ENCODE measurements around the gene SYNJ2. TPM values are rescaled to one million over a fixed set of nuclear protein-coding genes. Genes with fewer than 3 reads are reported as not detected.

SYNJ2 gene
- polyA plus RNA-seq, 1 donor from 2014 or later: 0.12 TPM

DNA sequence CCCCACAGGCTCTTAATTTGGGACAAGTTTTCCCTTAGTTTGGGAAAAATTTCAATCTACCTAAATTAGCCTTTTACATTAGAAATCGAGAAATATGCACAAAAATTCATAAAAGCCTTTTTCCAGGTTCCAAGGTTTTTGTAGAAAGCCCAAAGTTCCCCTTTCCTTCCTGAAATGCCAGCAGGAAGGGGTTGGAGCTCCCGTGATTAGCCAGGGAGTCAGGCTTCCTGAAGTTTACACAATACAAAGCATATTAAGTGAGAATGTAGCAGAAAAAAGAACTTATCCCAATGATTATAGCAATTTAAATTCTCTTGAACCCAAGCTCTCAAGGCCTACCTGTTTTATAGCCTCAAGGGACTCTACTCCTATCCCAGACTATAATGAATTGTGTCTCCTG is 39.1 kb downstream of the SYNJ2 start:
- Histone ChIP-seq H3K9me2 (ENCODE audit: insufficient read depth, low read length) (no peaks in the 10 kb centered on the region), H3F3A (ENCODE audit: insufficient read depth, low read length, poor library complexity, severe bottlenecking) (no peaks in the 10 kb centered on the region), H3K9me3 (ENCODE audit: low read length) (no peaks in the 10 kb centered on the region), H2AFZ (ENCODE audit: low read depth, low read length) (no peak overlapping the region), H3K27me3 (ENCODE audit: insufficient read depth, low read depth, low read length) (no peaks in the 10 kb centered on the region), H3K9ac (ENCODE audit: low read length) (no peak overlapping the region), H3K27ac (ENCODE audit: low read length) (no peak overlapping the region), H3K36me3 (ENCODE audit: insufficient read depth, low read length) (no peaks in the 10 kb centered on the region), H3K4me3 (ENCODE audit: low read length) (no peak overlapping the region), H4K20me1 (ENCODE audit: insufficient read depth) (no peaks in the 10 kb centered on the region), H3K4me2 (ENCODE audit: low read length) (no peak overlapping the region), H3K79me2 (replicated peaks; ENCODE audit: insufficient read depth, low read length) (no peaks in the 10 kb centered on the region)
- TF ChIP-seq, protein P1, sequence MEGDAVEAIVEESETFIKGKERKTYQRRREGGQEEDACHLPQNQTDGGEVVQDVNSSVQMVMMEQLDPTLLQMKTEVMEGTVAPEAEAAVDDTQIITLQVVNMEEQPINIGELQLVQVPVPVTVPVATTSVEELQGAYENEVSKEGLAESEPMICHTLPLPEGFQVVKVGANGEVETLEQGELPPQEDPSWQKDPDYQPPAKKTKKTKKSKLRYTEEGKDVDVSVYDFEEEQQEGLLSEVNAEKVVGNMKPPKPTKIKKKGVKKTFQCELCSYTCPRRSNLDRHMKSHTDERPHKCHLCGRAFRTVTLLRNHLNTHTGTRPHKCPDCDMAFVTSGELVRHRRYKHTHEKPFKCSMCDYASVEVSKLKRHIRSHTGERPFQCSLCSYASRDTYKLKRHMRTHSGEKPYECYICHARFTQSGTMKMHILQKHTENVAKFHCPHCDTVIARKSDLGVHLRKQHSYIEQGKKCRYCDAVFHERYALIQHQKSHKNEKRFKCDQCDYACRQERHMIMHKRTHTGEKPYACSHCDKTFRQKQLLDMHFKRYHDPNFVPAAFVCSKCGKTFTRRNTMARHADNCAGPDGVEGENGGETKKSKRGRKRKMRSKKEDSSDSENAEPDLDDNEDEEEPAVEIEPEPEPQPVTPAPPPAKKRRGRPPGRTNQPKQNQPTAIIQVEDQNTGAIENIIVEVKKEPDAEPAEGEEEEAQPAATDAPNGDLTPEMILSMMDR (IDR thresholded peaks at IDR 0.05; ENCODE audit: poor library complexity, severe bottlenecking): no peak
- no peak for TF ChIP-seq TAF1 (IDR thresholded peaks at IDR 0.05; ENCODE audit: low read depth)
- TF ChIP-seq MXI1 (conservative IDR thresholded peaks at IDR 0.05; ENCODE audit: poor library complexity, severe bottlenecking): no peak
- no peak for TF ChIP-seq RAD21 (conservative IDR thresholded peaks at IDR 0.05)
- TF ChIP-seq POLR2AphosphoS5 (IDR thresholded peaks at IDR 0.05): no peak
- TF ChIP-seq SMC3 (conservative IDR thresholded peaks at IDR 0.05; ENCODE audit: poor library complexity): no peak
- TF ChIP-seq REST (IDR thresholded peaks at IDR 0.05; ENCODE audit: borderline replicate concordance): no peak
- no peak for TF ChIP-seq EZH2 (IDR thresholded peaks at IDR 0.05; ENCODE audit: borderline replicate concordance, insufficient read depth, low read length, poor library complexity, severe bottlenecking)
- no peak for TF ChIP-seq EP300 (conservative IDR thresholded peaks at IDR 0.05; ENCODE audit: poor library complexity, severe bottlenecking)

DNA sequence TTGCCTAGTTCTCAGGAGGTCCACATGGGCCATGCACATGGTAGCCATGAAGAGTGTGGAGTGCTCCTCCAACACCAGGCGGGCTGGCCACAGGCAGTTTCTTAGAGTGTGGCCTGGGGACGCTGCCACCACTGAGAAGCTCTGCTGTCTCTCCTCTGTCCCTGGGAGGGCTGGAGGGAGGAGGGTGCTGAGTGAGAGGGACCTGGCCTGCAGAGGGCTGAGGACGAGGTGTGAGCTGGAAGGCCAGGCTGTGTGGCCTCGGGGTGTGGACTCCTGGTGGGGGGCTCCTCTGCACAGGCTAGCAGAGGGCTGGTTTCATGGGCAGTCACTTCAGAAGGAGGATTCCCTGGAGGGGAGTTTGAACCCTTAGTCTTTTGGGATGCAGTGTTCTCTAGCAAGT is 39.7 kb downstream of the SYNJ2 start:
- no peak overlapping the region for H3K9ac ChIP-seq (ENCODE audit: low read length)
- no peaks in the 10 kb centered on the region for H4K20me1 ChIP-seq (ENCODE audit: insufficient read depth)
- no peak overlapping the region for H3K27ac ChIP-seq (ENCODE audit: low read length)
- no peak overlapping the region for H3K4me2 ChIP-seq (ENCODE audit: low read length)
- H3K79me2 ChIP-seq (replicated peaks; ENCODE audit: insufficient read depth, low read length): no peaks in the 10 kb centered on the region
- H3F3A ChIP-seq (ENCODE audit: insufficient read depth, low read length, poor library complexity, severe bottlenecking): no peaks in the 10 kb centered on the region
- TF ChIP-seq, protein P1 (IDR thresholded peaks at IDR 0.05; ENCODE audit: poor library complexity, severe bottlenecking): no peak
- TF ChIP-seq RAD21 (conservative IDR thresholded peaks at IDR 0.05) (no peak), SMC3 (conservative IDR thresholded peaks at IDR 0.05; ENCODE audit: poor library complexity) (no peak), MXI1 (conservative IDR thresholded peaks at IDR 0.05; ENCODE audit: poor library complexity, severe bottlenecking) (no peak), EZH2 (IDR thresholded peaks at IDR 0.05; ENCODE audit: borderline replicate concordance, insufficient read depth, low read length, poor library complexity, severe bottlenecking) (no peak), POLR2AphosphoS5 (IDR thresholded peaks at IDR 0.05) (no peak), TAF1 (IDR thresholded peaks at IDR 0.05; ENCODE audit: low read depth) (no peak), EP300 (conservative IDR thresholded peaks at IDR 0.05; ENCODE audit: poor library complexity, severe bottlenecking) (no peak), REST (IDR thresholded peaks at IDR 0.05; ENCODE audit: borderline replicate concordance) (no peak)
- H3K27me3 ChIP-seq (ENCODE audit: insufficient read depth, low read depth, low read length): no peaks in the 10 kb centered on the region
- H3K4me3 ChIP-seq (ENCODE audit: low read length): no peak overlapping the region
- H2AFZ ChIP-seq (ENCODE audit: low read depth, low read length): no peak overlapping the region
- H3K9me3 ChIP-seq (ENCODE audit: low read length): no peaks in the 10 kb centered on the region
- no peaks in the 10 kb centered on the region for H3K36me3 ChIP-seq (ENCODE audit: insufficient read depth, low read length)
- H3K9me2 ChIP-seq (ENCODE audit: insufficient read depth, low read length): no peaks in the 10 kb centered on the region

Measured in neural cell (in vitro differentiated cells).